Gastrocnemius medialis (tissue), 4 donors: ENCODE data around the gene NKTR.

ENCODE experiments used
- CTCF ChIP-seq, 5 experiments: fragments of 450-650 bp in 3 of 5; fragments of 200-600 bp in 2 of 5; sonication (generic) in 2 of 5; IDR thresholded peaks in 4 of 5; conservative IDR thresholded peaks in 1 of 5; 1 replicate in 4 of 5; 2 replicates in 1 of 5; pipeline ENCODE4 v1.5.1; 2016 to 2019; ENCODE audit warnings: antibody characterized with exemption in 5 of 5, mild to moderate bottlenecking in 3 of 5, moderate library complexity in 3 of 5
- POLR2A ChIP-seq, 2 donors: fragments of 450-650 bp; IDR thresholded peaks; one replicate each; pipeline ENCODE4 v1.6.1; 2017; ENCODE audit warnings: antibody characterized with exemption in 2 of 2, mild to moderate bottlenecking in 2 of 2, moderate library complexity in 2 of 2

- TF ChIP-seq CTCF (IDR thresholded peaks at IDR 0.05 in 4 of 5, conservative IDR thresholded peaks at IDR 0.05 in 1 of 5) (no peak), POLR2A (IDR thresholded peaks at IDR 0.05) (no peak)
Observed at GRCh38 chr3:42552830-42553229, 47.7 kb upstream of the NKTR start.
